Skeletal muscle satellite cell (primary cell): ENCODE results near the gene SNX20.

Experiments
- H3K27me3 ChIP-seq: 2 replicates; pipeline ENCODE4 v1.7.0; 2013; ENCODE audit warnings: low read length; ENCODE audit not compliant: control insufficient read depth, insufficient read depth
- H3K36me3 ChIP-seq: 2 replicates; pipeline ENCODE4 v1.7.0; 2013; ENCODE audit warnings: mild to moderate bottlenecking, control low read depth, low read length; ENCODE audit not compliant: insufficient read depth
- H3K4me1 ChIP-seq: 2 replicates; pipeline ENCODE4 v1.7.0; 2013; ENCODE audit warnings: low read length; ENCODE audit not compliant: control insufficient read depth, insufficient read depth
- H3K4me2 ChIP-seq: 2 replicates; pipeline ENCODE4 v1.7.0; 2013; ENCODE audit warnings: mild to moderate bottlenecking, low read length
- H3K4me3 ChIP-seq: 2 replicates; pipeline ENCODE4 v1.7.0; 2013; ENCODE audit warnings: low read length
- H3K9ac ChIP-seq: 2 replicates; pipeline ENCODE4 v1.7.0; 2013; ENCODE audit warnings: mild to moderate bottlenecking, low read depth, low read length, moderate library complexity
- H3K9me3 ChIP-seq: replicated peaks from 2 replicates; pipeline ENCODE4 v1.7.0; 2013; ENCODE audit warnings: mild to moderate bottlenecking, control low read depth, low read length

Gene SNX20

GRCh38 chr16:50699326-50700159 is 18.4 kb upstream of the SNX20 start:
- Histone ChIP-seq H3K4me3 (no peak overlapping the region), H3K36me3 (no peaks in the 10 kb centered on the region), H3K27me3 (no peaks in the 10 kb centered on the region), H3K4me1 (peaks cover 31% of the 10 kb centered on the region), H3K9me3 (peaks cover 5% of the 10 kb centered on the region), H3K9ac (no peak overlapping the region), H3K4me2 (no peak overlapping the region)

- Histone ChIP-seq H3K4me2 (peak overlapping the region; percentile 91), H3K27me3 (no peaks in the 10 kb centered on the region), H3K36me3 (no peaks in the 10 kb centered on the region), H3K4me1 (peaks cover 30% of the 10 kb centered on the region), H3K9ac (peak overlapping the region; percentile 65), H3K9me3 (no peaks in the 10 kb centered on the region), H3K4me3 (peak overlapping the region; percentile 69)
Observed at GRCh38 chr16:50697881-50698767, 17.0 kb upstream of the SNX20 start.

- Histone ChIP-seq H3K9ac (no peak overlapping the region), H3K4me2 (peak overlapping the region; percentile 91), H3K9me3 (no peaks in the 10 kb centered on the region), H3K4me1 (peaks cover 25% of the 10 kb centered on the region), H3K4me3 (no peak overlapping the region), H3K27me3 (no peaks in the 10 kb centered on the region), H3K36me3 (no peaks in the 10 kb centered on the region)
Observed at GRCh38 chr16:50697421-50697715, 16.3 kb upstream of the SNX20 start.

GRCh38 chr16:50696575-50697420 is 15.7 kb upstream of the SNX20 start:
- Histone ChIP-seq H3K27me3 (no peaks in the 10 kb centered on the region), H3K4me1 (peaks cover 19% of the 10 kb centered on the region), H3K4me3 (no peak overlapping the region), H3K9ac (no peak overlapping the region), H3K4me2 (no peak overlapping the region), H3K36me3 (no peaks in the 10 kb centered on the region), H3K9me3 (no peaks in the 10 kb centered on the region)

GRCh38 chr16:50696126-50696525 is 15.0 kb upstream of the SNX20 start:
- H3K36me3 ChIP-seq: no peaks in the 10 kb centered on the region
- no peak overlapping the region for H3K4me3 ChIP-seq
- H3K4me1 ChIP-seq: peaks cover 18% of the 10 kb centered on the region
- no peaks in the 10 kb centered on the region for H3K27me3 ChIP-seq
- H3K9me3 ChIP-seq: no peaks in the 10 kb centered on the region
- H3K4me2 ChIP-seq: no peak overlapping the region
- H3K9ac ChIP-seq: no peak overlapping the region

GRCh38 chr16:50695017-50696000 is 14.2 kb upstream of the SNX20 start:
- H3K27me3 ChIP-seq: peaks cover 3% of the 10 kb centered on the region
- no peaks in the 10 kb centered on the region for H3K9me3 ChIP-seq
- H3K4me1 ChIP-seq: peaks cover 18% of the 10 kb centered on the region
- no peak overlapping the region for H3K4me2 ChIP-seq
- H3K4me3 ChIP-seq: no peak overlapping the region
- H3K9ac ChIP-seq: no peak overlapping the region
- no peaks in the 10 kb centered on the region for H3K36me3 ChIP-seq

GRCh38 chr16:50694206-50694605 is 13.1 kb upstream of the SNX20 start:
- Histone ChIP-seq H3K4me1 (peaks cover 18% of the 10 kb centered on the region), H3K9ac (no peak overlapping the region), H3K36me3 (no peaks in the 10 kb centered on the region), H3K4me3 (no peak overlapping the region), H3K9me3 (no peaks in the 10 kb centered on the region), H3K4me2 (no peak overlapping the region), H3K27me3 (peaks cover 3% of the 10 kb centered on the region)

GRCh38 chr16:50692999-50693781 is 12.1 kb upstream of the SNX20 start, which contains the start of gene NOD2:
Gene NOD2 (plus strand): TSS chr16:50693606. CDS start chr16:50699496, 5,890 bp downstream.
- Histone ChIP-seq H3K9ac (peak within 1 kb of the TSS; percentile 16), H3K4me2 (peak within 1 kb of the TSS; percentile 68), H3K9me3 (no peaks in the 10 kb centered on the region), H3K4me3 (peak within 1 kb of the TSS; percentile 56), H3K4me1 (peaks cover 16% of the 10 kb centered on the region), H3K27me3 (peaks cover 3% of the 10 kb centered on the region), H3K36me3 (no peaks in the 10 kb centered on the region)

GRCh38 chr16:50692644-50692998 is 11.5 kb upstream of the SNX20 start:
- Histone ChIP-seq H3K4me1 (peaks cover 10% of the 10 kb centered on the region), H3K27me3 (peaks cover 3% of the 10 kb centered on the region), H3K9me3 (no peaks in the 10 kb centered on the region), H3K4me3 (no peak overlapping the region), H3K36me3 (no peaks in the 10 kb centered on the region), H3K4me2 (no peak overlapping the region), H3K9ac (no peak overlapping the region)

- Histone ChIP-seq H3K9ac (no peak overlapping the region), H3K27me3 (peaks cover 3% of the 10 kb centered on the region), H3K4me1 (no peaks in the 10 kb centered on the region), H3K36me3 (no peaks in the 10 kb centered on the region), H3K4me2 (no peak overlapping the region), H3K4me3 (no peak overlapping the region), H3K9me3 (no peaks in the 10 kb centered on the region)
Observed at GRCh38 chr16:50690177-50690576, 9.1 kb upstream of the SNX20 start.
